ENCODE results near the gene TLCD3A. TPM values are rescaled to one million over a fixed set of nuclear protein-coding genes. Genes with fewer than 3 reads are reported as not detected.

TLCD3A gene
- total RNA-seq, 1 experiment from 2014 or later = 21.6 TPM

DNA sequence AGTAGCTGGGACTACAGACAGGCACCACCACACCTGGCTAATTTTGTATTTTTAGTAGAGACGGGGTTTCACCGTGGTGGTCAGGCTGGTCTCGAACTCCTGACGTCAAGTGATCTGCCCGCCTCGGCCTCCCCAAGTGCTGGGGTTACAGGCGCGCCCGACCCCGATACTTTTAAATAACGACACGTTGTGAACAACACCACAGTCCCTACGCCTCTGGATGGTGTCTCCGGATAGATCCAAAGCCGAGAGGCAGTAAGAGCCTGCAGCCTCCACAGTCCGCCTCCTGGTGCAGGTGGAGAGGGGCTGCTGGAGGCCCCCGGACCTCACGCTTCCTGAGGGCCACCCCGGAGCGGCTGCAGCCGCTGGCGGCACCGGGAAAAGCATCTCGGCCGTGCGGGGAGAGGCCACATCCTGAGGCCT lies 741 bp upstream of the TLCD3A start (continued):
- TF ChIP-seq, protein P1, sequence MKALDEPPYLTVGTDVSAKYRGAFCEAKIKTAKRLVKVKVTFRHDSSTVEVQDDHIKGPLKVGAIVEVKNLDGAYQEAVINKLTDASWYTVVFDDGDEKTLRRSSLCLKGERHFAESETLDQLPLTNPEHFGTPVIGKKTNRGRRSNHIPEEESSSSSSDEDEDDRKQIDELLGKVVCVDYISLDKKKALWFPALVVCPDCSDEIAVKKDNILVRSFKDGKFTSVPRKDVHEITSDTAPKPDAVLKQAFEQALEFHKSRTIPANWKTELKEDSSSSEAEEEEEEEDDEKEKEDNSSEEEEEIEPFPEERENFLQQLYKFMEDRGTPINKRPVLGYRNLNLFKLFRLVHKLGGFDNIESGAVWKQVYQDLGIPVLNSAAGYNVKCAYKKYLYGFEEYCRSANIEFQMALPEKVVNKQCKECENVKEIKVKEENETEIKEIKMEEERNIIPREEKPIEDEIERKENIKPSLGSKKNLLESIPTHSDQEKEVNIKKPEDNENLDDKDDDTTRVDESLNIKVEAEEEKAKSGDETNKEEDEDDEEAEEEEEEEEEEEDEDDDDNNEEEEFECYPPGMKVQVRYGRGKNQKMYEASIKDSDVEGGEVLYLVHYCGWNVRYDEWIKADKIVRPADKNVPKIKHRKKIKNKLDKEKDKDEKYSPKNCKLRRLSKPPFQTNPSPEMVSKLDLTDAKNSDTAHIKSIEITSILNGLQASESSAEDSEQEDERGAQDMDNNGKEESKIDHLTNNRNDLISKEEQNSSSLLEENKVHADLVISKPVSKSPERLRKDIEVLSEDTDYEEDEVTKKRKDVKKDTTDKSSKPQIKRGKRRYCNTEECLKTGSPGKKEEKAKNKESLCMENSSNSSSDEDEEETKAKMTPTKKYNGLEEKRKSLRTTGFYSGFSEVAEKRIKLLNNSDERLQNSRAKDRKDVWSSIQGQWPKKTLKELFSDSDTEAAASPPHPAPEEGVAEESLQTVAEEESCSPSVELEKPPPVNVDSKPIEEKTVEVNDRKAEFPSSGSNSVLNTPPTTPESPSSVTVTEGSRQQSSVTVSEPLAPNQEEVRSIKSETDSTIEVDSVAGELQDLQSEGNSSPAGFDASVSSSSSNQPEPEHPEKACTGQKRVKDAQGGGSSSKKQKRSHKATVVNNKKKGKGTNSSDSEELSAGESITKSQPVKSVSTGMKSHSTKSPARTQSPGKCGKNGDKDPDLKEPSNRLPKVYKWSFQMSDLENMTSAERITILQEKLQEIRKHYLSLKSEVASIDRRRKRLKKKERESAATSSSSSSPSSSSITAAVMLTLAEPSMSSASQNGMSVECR (CRISPR knock-in tag; IDR thresholded peaks at IDR 0.05; ENCODE audit: borderline replicate concordance) = peak; percentile 56; the same call in 1 of the 2 replicates
- no peak for TF ChIP-seq JUN (CRISPR knock-in tag; IDR thresholded peaks at IDR 0.05)
- TF ChIP-seq OVOL2 (CRISPR knock-in tag; IDR thresholded peaks at IDR 0.05; ENCODE audit: borderline replicate concordance) = no peak
- TF ChIP-seq MAX (CRISPR knock-in tag; IDR thresholded peaks at IDR 0.05) = peak; percentile 32; the same call in 1 of the 2 replicates
- no peak for TF ChIP-seq ZNF263 (CRISPR knock-in tag; IDR thresholded peaks at IDR 0.05; ENCODE audit: low read depth)
- no peak for TF ChIP-seq ETV6 (CRISPR knock-in tag; IDR thresholded peaks at IDR 0.05)
- no peak for TF ChIP-seq NR3C1 (CRISPR knock-in tag; conservative IDR thresholded peaks at IDR 0.05; ENCODE audit: low read depth)

DNA sequence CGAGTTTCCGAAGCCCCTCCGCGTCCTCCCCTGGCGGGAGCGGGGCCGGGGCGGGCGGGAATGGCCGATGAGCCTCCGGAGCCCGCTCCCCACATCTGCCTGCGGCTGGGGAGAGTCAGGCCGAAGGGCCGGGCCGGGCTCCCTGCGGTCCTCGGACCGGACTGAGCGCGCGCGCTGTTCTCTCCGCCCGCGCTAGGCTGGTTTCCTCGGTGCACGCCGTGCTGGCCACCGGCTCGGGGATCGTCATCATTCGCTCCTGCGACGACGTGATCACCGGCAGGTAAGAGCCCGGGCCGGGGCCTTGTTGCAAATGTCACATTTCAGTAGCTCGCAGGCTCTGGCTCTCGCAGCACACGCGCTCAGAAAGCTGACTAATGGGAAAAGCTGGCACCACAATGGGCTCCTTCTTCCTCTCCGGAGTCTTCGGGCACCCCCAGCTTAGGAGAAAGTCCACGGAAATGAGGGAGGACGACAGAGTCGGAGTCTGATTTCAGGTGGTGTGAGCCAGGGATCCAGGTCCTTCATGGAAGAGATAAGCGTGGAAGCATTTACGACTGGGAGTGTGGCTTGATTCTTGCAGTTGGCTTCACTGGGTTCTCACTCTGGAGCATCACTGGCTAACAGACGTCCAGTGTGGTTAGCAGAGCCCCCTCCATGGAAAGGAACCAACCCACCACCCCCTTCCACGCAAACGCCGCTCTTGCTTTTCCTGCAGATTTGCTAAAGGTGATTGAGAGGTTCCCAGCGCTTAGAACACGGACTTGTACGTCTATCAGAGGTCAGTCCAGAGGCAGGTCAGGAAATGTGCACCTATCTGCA lies 715 bp downstream of the TLCD3A start:
- DNase-seq (ENCODE audit: low spot score) (peak; percentile 59), ATAC-seq (peak; percentile 30)
- H3K4me3 Mint-ChIP-seq = peak overlapping the region; percentile 86
- H3K36me3 Mint-ChIP-seq = peaks cover 30% of the 10 kb centered on the region
- TF ChIP-seq NR3C1 (CRISPR knock-in tag; conservative IDR thresholded peaks at IDR 0.05; ENCODE audit: low read depth) (no peak), E2F5 (CRISPR knock-in tag; IDR thresholded peaks at IDR 0.05) (peak; percentile 40; the same call in 1 of the 2 replicates), PRDM15 (CRISPR knock-in tag; IDR thresholded peaks at IDR 0.05) (peak; percentile 38), RORB (CRISPR knock-in tag; IDR thresholded peaks at IDR 0.05) (no peak), CBFB (CRISPR knock-in tag; IDR thresholded peaks at IDR 0.05; ENCODE audit: low read depth) (no peak), MAX (CRISPR knock-in tag; IDR thresholded peaks at IDR 0.05) (peak; percentile 39; the same call in 1 of the 2 replicates), HMGXB4 (CRISPR knock-in tag; IDR thresholded peaks at IDR 0.05) (peak; percentile 44; the same call in 1 of the 2 replicates), ZNF219 (CRISPR knock-in tag; IDR thresholded peaks at IDR 0.05; ENCODE audit: borderline replicate concordance) (no peak), MYBL2 (CRISPR knock-in tag; IDR thresholded peaks at IDR 0.05) (0 out of 2 replicates have a peak, but pooled peaks have one; percentile 42)
- peaks cover 8% of the 10 kb centered on the region for H3K27me3 Mint-ChIP-seq (ENCODE audit: low read depth)
- peaks cover 18% of the 10 kb centered on the region for H3K4me1 Mint-ChIP-seq
- ChIA-PET CTCF (interaction anchor here (0.8 to 1.8 kb wide), 4 partner anchors 9 to 323 kb away, joined by 4 read pairs; partner anchors contain the start of gene TIMM22), POLR2A (interaction anchor here (0.7 kb wide), 1 partner anchor 164 kb away, joined by 5 read pairs; no protein-coding TSS in a partner anchor)
- 0 out of 2 replicates have a peak overlapping the region, but pooled peaks have one; percentile 44 for H3K27ac Mint-ChIP-seq
- no peaks in the 10 kb centered on the region for H3K9me3 Mint-ChIP-seq

Measured in WTC11 (cell line).